Epidermal melanocyte (primary cell): ENCODE results near the gene MAIP1.
"Not testable (repeated sequence)": the region's sequence is repeated elsewhere in the genome, so short reads cannot be mapped to it uniquely, and the experiment has no call there.

Source experiments
- DNase-seq: peaks from one replicate; pipeline ENCODE4 v3.0.0; 2011; ENCODE audit warnings: low spot score; ENCODE audit not compliant: insufficient read length

The MAIP1 gene, protein sequence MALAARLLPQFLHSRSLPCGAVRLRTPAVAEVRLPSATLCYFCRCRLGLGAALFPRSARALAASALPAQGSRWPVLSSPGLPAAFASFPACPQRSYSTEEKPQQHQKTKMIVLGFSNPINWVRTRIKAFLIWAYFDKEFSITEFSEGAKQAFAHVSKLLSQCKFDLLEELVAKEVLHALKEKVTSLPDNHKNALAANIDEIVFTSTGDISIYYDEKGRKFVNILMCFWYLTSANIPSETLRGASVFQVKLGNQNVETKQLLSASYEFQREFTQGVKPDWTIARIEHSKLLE

DNA sequence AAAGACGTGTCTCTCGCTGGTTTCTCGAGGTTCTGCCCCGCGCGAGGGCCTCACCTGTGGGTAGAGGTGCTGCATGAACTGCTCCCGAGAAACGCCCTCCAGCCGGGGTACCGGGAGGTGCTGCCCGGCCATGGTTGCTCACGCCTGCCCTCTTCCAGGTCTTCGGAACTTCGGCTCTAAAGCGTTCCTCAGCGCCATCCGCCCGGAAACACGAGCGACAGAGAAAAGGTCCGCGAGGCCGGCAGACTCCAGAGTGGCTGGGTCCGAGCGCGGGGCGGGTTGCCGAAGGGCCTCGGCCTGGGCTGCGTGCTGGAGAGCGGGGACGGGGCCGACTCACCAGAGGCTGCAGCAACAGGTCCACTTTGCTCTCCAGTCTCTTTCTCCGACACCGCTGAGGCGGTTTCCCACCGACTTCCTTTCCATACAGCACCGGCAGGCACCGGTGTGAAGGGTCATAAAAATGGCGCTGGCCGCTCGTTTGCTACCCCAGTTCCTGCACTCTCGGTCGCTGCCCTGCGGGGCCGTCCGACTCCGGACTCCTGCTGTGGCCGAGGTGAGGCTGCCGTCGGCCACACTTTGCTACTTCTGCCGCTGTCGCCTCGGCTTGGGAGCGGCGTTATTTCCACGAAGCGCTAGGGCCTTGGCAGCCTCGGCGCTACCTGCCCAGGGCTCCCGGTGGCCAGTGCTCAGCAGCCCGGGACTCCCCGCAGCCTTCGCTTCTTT lies at the start of gene MAIP1, which contains the start of gene TYW5:
MAIP1 (plus strand) TSS at position 244 of the 723 bp plus-strand sequence; CDS start at position 461, 217 bp downstream.
TYW5 (minus strand) TSS at position 153 of the 723 bp plus-strand sequence; CDS start at position 132, 21 bp downstream.
- peak; percentile 77 for DNase-seq

DNA sequence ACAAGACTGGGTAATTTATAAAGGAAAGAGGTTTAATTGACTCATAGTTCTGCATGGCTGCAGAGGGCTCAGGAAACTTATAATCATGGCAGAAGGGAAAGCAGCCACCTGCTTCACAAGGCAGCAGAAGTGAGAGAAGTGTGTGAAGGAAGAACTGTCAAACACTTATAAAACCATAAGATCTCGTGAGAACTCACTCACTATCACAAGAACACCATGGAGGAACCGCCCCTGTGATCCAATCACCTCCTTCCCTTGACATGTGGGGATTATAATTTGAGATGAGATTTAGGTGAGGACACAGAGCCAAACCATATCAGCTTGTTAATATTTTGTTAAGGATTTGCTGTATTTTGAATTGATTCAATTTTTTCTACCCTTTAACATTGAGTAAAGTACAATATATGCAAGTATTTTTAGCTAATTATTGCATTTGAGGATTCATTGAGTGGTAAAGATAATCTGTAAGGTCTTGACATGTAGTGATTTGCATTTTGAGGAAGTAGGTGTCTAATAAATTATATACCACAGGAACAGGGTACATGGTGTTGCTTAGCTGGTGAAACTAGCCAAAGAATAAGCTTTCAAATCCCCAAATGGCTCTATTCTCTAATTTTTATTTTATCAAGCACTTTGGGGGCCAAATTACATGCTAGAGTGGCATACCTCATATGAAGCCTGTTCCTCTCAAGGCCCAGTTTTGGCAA lies 48.2 kb upstream of the MAIP1 start:
- DNase-seq = no peak

DNA sequence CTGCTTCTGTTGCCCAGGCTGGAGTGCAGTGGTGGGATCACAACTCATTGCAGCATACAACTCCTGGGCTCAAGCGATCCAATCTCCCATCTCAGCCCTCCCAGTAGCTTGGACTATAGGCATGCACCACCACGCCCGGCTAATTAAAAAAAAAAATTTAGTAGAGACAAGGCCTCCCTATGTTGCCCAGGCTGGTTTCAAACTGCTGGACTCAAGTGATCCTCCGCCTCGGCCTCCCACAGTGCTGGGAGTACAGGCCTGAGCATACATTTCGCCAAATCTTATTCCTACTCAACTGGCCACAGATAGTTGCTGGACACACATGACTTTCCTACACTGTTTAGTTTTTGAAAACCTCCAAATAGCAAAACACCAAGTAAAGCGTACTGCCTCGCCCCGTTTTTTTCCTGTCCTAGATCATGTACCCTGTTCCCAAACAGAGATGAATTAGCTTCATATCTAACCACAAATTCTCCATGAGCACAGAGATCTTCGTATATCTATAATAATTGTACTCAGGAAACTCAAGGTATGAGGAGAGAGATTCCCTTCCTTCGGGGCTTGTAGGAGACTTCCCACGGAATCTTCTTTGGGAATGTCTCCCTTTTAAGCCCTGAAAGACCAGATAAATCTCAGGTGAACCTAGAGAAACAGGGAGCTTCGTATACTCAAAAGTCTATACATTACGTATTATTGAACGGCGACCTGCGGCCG lies 44.9 kb upstream of the MAIP1 start:
- no peak for DNase-seq

DNA sequence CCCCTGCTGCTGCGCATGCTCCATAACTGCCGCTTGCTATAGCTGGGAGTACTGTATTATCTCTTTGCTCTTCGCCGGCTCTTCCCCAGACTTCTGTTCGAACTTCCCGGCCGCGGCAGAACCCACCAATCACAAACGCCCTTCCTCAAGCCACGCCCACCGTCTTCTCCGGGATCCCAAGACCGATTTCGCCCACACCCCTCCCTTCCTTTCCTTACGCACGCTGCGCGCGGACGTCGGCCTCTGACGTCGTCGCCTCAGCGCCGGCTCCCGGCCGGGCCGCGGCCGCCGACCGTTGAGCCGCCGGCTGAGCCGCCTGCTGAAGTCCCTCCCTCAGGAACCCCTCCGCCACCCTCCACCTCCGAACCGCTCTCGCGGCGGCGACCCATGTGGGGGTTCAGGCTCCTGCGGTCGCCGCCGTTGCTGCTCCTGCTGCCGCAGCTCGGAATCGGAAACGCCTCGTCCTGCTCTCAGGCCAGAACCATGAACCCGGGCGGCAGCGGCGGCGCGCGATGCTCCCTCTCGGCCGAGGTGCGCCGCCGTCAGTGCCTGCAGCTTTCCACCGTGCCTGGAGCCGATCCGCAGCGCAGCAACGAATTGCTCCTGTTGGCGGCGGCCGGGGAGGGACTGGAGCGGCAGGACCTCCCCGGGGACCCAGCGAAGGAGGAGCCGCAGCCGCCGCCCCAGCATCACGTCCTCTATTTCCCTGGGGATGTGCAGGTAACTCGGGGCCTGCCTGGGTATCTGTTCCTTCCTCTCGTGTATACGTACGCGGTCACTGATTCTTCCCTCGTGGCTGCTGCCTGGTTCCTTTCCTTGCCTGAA lies 44.1 kb upstream of the MAIP1 start, which contains the start of gene C2orf69:
C2orf69 (plus strand) TSS at position 242 of the 825 bp plus-strand sequence; CDS start at position 388, 146 bp downstream.
- DNase-seq = peak; percentile 78

DNA sequence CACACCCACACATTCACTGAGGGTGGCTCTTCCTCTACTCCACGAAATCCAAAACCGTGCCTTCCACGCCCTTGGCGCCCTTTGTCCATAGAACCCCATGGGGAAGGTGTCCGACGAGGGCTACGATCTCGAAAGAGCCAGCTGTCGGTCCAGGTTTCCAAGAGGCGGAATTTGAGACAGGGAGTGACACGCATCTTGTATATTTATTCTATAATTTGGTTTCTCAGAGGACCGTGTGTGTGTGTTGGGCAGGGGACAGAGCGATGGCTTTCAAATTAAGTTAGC lies 43.6 kb upstream of the MAIP1 start:
- DNase-seq = no peak

DNA sequence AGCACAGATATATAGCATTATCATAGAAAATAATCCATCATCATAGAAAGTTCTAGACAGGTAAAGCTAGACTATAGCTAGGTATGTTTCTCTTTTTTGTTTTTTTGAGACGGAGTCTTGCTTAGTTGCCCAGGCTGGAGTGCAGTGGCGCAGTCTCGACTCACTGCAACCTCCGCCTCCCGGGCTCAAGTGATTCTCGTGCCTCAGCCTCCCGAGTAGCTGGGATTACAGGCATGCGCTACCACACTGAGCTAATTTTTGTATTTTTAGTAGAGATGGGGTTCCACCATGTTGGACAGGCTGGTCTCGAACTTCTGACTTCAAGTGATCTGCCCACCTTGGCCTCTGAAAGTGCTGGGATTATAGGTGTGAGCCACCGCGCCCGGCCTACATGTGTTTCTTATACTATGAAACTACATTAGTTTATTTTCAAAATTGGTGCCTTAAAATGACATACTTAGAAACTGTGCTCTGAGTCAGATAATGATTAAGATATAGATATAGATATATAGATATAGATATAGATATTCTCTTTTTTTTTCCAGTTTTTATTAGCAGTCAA lies 42.7 kb upstream of the MAIP1 start:
- not testable (repeated sequence) for DNase-seq

DNA sequence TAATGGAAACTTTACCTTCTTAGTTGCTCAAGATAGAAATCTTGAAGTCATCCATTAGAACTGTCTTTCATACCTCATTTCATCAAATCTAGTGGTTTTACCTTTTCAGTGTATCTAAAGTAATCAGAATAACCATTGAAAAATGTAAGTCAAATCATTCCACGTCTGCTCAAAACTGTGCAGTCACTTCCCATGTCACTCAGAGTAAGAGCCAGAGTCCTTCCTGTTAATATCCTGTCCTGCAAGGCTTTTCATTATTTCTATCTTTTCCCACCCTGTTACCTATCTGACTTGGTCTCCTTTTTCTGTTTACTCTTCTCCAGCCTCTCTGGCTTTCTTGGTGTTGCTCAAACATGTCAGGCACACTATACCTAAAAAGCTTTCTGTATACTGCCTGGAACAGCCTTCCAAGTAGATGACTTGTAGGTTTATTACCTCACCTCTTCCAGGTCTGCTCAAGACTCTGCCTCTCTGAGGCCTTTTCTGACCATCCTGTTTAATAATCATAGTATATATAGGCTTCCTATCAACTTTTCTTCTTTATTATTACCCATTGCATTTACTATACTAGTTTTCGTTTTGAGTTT lies 40.9 kb upstream of the MAIP1 start:
- no peak for DNase-seq

DNA sequence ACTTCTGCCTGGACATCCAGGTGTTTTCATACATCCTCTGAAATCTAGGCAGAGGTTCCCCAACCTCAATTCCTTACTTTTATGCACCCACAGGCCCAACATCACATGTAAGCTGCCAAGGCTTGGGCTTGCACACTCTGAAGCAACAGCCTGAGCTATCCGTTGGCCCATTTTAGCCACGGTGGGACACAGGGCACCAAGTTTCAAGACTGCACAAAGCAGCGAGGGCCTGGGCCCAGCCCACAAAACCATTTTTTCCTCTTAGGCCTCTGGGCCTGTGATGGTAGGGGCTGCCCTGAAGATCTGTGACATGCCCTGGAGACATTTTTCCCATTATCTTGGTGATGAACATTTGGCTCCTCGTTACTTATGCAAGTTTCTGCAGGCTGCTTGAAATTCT lies 38.4 kb upstream of the MAIP1 start:
- no peak for DNase-seq

DNA sequence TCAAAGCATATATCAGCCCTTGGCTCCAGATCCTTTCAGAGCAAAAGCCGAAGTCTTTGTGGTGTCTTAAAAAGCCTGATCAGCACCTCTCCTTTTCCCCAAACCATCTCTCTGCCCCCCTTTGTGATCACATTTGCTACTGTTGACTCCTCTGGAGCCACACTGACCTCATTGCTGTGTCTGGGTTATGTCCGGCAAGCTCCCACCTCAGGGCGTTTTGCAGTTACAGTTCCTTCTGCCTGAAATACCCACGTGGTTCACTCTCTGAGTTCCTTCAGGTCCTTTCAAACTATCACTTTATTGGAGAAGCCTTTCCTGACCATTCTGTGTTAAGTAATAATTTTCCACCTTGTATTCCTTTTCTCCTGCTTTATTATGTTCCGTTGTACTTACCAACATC lies 32.5 kb upstream of the MAIP1 start:
- DNase-seq = no peak

DNA sequence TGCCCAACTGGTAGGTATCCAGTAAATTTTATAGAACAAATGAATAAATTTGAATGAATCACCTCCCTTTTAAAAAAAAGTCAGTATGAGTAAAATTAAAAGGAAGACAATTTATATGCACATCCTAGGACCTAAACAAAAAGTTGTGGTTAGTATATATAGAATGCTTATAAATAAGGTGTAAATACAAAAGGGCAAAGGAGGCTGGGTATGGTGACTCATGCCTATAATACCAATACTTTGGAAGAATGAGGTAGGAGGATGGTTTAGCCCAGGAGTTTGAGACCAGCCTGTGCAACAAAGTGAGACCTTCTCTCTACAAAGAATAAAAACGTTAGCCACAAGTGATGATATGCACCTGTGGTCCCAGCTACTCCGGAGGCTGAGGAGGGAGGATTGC lies 31.5 kb upstream of the MAIP1 start:
- DNase-seq = no peak

DNA sequence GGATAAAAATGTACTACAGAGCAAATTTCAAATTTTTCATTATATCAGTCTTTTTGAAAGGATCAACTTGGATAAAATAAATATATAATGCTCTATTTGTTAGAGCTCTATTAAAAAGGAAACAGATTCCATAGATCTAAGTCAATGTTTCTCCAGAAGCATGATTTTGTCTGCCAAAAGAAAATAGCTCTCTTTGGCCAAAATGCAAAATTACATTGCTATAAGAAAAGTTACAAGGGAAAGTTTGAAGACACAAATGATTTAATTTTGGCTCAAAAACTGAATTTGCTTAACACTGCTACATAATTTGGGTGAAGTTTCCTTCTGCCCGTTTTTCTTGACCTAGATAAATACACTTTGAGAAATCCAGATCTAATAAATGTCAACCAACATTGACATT lies 28.6 kb upstream of the MAIP1 start:
- DNase-seq = no peak

DNA sequence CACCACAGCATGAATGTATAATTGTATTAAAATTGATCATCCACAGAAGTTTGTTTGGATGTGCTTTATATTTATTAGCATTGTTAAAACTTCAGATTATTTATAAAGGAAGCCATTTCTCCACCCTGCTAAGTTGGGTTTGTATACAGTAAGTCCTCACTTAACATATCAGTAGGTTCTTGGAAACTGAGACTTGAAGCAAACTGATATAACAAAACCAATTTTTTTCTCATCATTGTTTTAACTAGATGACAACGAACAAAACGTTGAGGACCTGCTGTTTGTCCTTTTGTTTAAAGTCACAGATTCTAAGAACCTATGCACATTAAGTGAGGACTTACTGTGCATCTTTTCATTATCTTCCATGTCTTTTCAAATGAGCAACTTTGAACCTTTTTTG lies 27.2 kb upstream of the MAIP1 start:
- no peak for DNase-seq

DNA sequence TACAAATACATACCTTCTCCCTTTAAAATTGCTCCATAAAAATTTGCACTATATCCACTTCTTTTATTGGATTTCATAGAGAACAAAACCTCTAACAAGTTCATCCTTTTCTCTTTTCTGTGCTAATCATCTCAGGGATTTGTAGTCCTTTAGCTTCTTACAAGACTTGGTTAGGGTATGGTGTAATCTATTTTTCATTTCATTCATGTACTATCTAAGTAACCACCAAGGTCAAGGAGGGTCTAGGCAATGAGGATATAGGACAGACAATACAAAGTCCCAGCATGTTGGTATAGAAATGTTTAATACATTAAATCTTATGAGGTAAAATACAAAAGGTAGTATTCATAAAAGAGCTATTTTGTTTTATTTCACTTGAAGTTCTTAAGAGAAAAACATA lies 26.8 kb upstream of the MAIP1 start:
- DNase-seq = no peak

DNA sequence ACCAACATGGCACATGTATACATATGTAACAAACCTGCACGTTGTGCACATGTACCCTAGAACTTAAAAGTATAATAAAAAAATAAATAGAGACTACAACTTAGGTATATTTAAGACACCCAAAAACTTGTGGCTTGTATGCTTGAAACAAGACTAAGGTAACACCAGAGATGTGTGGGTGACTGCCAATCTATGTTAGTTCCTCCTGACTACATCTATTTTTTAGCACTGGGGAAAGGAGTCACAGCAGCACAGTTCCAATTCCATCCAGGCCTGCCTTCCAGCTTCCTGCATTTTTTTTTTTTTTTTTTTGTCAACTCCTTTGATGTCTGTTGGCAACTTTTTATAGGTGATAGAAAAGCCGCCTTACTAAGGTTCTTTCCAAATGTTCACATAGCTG lies 26.1 kb upstream of the MAIP1 start:
- DNase-seq = no peak

DNA sequence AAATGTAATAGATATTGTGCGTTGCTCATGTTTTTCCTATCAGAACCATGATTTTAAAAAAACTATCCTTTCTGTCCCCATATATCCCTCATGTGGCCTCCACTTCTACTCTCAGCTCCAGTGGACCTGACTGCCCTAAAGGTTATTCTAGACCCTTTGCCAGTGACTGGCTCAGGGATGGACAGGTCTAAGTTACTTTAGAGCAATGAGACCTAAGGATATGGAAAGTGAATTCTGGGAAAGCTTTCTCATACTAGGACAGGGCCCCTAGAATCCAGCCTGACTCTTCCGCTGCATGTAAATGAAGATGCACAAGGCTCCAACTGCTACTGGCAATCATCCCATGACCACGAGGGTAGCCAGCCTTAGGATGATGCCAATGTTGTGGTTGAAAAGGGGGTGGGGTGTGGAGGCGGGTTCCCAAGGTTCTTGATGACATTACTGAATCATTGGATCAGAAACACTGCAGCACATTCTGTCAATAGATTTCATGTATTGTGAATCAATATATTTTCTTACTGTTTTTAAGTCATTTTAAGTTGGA lies 23.0 kb upstream of the MAIP1 start:
- DNase-seq = no peak

DNA sequence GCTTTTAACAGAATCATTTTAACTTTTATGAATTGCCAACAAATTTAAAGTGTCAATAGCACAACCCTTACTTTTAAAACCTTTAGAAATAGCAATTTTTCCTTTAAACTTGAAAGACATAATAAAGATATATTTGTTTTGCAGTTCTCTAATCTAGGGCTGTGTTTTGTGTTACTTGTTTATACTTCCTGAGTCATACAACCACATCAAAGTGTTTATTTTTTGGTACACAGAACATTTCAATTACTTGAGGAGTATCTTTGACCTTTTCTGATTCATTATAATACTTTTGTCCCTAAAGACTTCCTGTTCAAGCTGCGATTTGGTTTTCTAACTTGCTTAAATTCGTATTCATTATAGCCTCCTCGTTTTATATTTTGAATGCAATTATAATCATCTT lies 21.9 kb upstream of the MAIP1 start:
- DNase-seq = no peak

DNA sequence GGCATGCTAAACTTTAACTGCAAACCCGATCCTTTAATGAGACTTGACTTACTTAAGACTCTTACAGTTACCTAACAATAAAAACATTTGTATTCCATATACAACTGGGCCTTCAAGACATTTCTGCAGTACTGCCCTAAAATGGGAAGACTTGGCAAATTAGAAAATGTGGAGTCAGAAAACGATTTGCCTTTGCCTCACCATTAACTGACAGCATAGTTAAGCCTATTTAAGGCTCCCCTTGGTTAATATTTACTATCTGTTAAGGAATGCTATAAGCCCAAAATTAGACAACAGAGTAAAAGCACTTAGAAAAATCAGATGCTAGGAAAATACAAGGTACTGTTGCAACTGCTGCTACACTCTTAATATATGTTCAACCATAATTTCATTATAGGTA lies 18.8 kb upstream of the MAIP1 start:
- DNase-seq = no peak

DNA sequence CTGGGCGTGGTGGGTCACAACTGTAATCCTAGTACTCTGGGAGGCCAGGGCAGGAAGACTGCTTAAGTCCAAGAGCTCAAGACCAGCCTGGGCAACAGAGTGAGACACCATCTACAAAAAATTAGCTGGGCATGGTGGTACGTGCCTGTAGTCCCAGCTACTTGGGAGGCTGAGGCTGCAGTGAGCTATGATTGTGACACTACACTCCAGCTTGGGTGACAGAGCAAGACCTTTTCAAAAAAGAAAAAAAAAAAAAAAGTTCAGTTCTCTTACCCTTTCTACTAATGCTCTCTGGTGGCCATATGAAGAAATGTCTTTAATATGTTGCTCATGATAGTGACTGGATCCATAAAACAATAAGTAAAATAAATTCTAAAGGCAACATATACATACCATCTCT lies 15.0 kb upstream of the MAIP1 start:
- DNase-seq = no peak

DNA sequence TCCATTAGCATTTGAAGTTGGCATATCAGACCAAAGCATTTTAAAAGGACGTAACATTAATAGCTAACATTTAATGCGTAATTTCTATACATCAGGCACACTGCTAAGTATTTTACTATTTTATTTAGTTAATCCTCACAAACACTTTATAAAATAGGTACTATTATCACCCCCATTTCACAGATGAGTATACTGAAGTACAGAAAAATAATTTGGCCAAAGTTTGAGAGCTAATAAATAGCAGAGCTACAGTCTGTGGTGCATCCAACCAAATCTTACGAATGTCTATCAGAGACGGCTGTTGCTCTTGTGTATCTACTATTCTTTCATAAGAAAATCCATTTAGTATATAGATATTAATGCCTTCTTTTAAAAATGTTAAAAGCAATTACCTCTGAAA lies 12.0 kb upstream of the MAIP1 start:
- DNase-seq = no peak

DNA sequence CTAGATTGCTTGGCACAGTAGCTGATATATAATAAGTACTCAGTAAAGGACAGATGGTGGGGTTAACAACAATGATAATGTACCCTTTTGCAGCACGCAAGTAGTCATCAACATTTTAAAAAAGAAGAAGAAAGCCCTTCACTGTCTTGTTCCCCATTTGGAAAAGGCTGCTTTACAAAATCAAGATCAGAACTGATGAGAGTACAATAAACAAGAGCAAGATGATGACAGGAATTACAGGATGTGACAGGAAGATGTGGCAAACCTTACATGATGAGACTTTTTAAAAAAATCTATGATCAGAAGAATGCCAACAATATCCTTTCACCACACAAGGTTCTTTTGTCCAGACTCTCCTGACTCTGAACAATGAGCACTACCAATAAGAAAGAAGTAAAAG lies 9.2 kb upstream of the MAIP1 start:
- DNase-seq = no peak
